Psoas muscle (tissue), 8 donors: ENCODE data around the gene OR12D1. TPM values are rescaled to one million over a fixed set of nuclear protein-coding genes. Genes with fewer than 3 reads are reported as not detected.

ENCODE experiments used
- ATAC-seq, 4 donors: fragments of 200-7000 bp; cut with Tn5 transposase; one replicate each; pipeline ENCODE4 v1.9.1; 2020; ENCODE audit warnings: moderate library complexity in 3 of 4, mild to moderate bottlenecking in 2 of 4
- DNase-seq, 2 donors: peaks; one replicate each; pipeline ENCODE4 v3.0.0-alpha.2; 2020
- H3K27ac ChIP-seq: fragments of 200-600 bp; one replicate; pipeline ENCODE4 v1.8.0; 2022
- H3K27me3 ChIP-seq, 3 donors: fragments of 200-600 bp in 1 of 3; one replicate each; pipeline versions ENCODE4 v1.6.1 to v1.8.0; 2013 to 2022; ENCODE audit warnings: low read length in 2 of 3, mild to moderate bottlenecking in 2 of 3, moderate library complexity in 1 of 3; ENCODE audit not compliant: insufficient read depth in 3 of 3
- H3K36me3 ChIP-seq, 2 donors: fragments of 200-600 bp in 1 of 2; one replicate each; pipeline versions ENCODE4 v1.6.1 to v1.8.0; 2013 to 2022; ENCODE audit warnings: low read depth in 1 of 2, mild to moderate bottlenecking in 1 of 2, moderate library complexity in 1 of 2; ENCODE audit not compliant: insufficient read depth in 1 of 2
- H3K4me1 ChIP-seq: fragments of 200-600 bp; one replicate; pipeline ENCODE4 v1.8.0; 2022
- H3K4me3 ChIP-seq: fragments of 200-600 bp; one replicate; pipeline ENCODE4 v1.8.0; 2022; ENCODE audit warnings: mild to moderate bottlenecking
- H3K9me3 ChIP-seq: fragments of 200-600 bp; one replicate; pipeline ENCODE4 v1.8.0; 2022
- WGBS, 3 donors: extraction: QIAGEN DNeasy Blood & Tissue Kit; methylation state at CpG; one replicate each; pipeline versions ENCODE4 v1.1.6 to v1.1.7; 2013; 5-methylcytosine and 5-hydroxymethylcytosine counted together
- intact Hi-C, 2 donors: fragments of 100-400 bp; cut with DNase I; formaldehyde crosslinking; loops; one replicate each; pipeline versions ENCODE4 v1.11.0 to v1.14.2; 2022
- long read RNA-seq, 2 donors: library from polyadenylated mRNA; unstranded; transcript quantifications; one replicate each; pipeline ENCODE4 v2.0.0, GENCODE V29; 2021
- polyA plus RNA-seq, 3 donors: library from polyadenylated mRNA; stranded (reverse); fragments of 200-250 nt; gene quantifications; one replicate each; pipeline ENCODE4 v1.2.3, GENCODE V29; 2013
- total RNA-seq, 4 donors: library from RNA; stranded (reverse); fragmentation: NEBNext Ultra II Directional in 2 of 4; extraction: Animal tissue kit (Norgen Biotek cat#: 25700) in 2 of 4; gene quantifications; one replicate each; pipeline versions ENCODE4 v1.2.1 to v1.2.4, GENCODE V29; 2021 to 2023
- TF ChIP-seq, protein P1 (sequence below): fragments of 200-600 bp; IDR thresholded peaks from one replicate; pipeline ENCODE4 v1.8.0; 2022; ENCODE audit warnings: antibody characterized with exemption
- donor health status: healthy with polysubstance abuse.
- donor health status: DM: no; HTN: no; CAD: no; lungs with moderate emphysema.
- donor health status: Bipolar disorder and iron deficiency.
- donor health status: healthy.
- donor health status: DM: yes; HTN: yes; CAD: no.
- donor health status: DM: no; HTN: no; CAD: no.
- donor health status: DM: no; HTN: no; CAD: no.
- donor health status: DM: yes; HTN: yes; CAD: no.

OR12D1 gene
- total RNA-seq: not detected
- polyA plus RNA-seq: not detected
- long read RNA-seq, donor 1: 0 reads
- long read RNA-seq, donor 2: 0 reads

DNA sequence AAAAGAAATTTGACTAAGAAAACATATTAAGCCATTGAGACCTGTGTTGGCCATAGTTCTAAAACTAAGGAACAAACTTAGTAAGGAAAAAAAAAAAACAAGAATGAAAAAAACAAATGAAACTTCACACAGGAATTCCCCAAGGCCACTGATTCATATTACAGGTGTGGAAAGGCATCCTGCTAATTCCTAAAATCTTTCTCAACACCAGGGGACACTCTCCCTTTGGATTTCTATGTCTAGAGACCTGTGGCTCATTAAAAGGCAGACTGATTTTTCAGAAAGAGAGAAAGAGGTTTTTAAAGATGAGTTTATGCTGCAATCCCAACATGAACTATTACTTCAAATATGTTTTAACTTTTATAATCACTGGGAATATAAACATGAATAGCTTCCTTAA is at the start of gene OR12D1:
Gene OR12D1, plus strand, starts transcription at position 341 of the 400 bp plus-strand sequence.
- Histone ChIP-seq H3K4me3 (no peak within 1 kb of the TSS), H3K4me1 (no peaks in the 10 kb centered on the region), H3K27ac (no peak within 1 kb of the TSS), H3K36me3 (no peaks in the 10 kb centered on the region), H3K9me3 (no peaks in the 10 kb centered on the region), H3K27me3 (no peaks in the 10 kb centered on the region)
- TF ChIP-seq, protein P1, sequence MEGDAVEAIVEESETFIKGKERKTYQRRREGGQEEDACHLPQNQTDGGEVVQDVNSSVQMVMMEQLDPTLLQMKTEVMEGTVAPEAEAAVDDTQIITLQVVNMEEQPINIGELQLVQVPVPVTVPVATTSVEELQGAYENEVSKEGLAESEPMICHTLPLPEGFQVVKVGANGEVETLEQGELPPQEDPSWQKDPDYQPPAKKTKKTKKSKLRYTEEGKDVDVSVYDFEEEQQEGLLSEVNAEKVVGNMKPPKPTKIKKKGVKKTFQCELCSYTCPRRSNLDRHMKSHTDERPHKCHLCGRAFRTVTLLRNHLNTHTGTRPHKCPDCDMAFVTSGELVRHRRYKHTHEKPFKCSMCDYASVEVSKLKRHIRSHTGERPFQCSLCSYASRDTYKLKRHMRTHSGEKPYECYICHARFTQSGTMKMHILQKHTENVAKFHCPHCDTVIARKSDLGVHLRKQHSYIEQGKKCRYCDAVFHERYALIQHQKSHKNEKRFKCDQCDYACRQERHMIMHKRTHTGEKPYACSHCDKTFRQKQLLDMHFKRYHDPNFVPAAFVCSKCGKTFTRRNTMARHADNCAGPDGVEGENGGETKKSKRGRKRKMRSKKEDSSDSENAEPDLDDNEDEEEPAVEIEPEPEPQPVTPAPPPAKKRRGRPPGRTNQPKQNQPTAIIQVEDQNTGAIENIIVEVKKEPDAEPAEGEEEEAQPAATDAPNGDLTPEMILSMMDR: no peak
- DNase-seq (no peak), ATAC-seq (no peak)
- intact Hi-C loops: no loop called here

DNA sequence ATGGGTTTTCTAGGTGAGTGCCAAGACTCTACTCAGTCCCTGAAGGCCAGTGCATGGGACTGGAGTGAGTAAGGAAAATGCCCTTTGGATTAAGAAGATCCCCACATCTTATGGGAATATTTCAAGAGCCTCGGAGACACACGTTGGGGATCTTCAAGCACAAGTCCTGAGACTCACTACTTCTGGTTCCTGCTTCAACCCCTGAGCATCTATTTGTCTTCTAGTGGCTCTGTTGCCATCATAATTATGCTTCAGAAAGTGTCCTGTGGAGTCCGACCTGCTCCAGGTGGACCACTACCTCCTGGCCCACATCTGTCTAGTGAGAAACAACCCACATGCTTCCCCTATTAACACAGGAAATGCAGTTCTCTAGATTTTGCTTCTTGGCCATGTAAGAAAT is 46.0 kb upstream of the OR12D1 start, which contains the start of gene OR5V1:
Gene OR5V1, minus strand, starts transcription at position 101 of the 400 bp plus-strand sequence. CDS start 12,670 bp downstream, outside the sequence.
- H3K27me3 ChIP-seq: no peaks in the 10 kb centered on the region
- intact Hi-C loops: no loop called here
- no peaks in the 10 kb centered on the region for H3K4me1 ChIP-seq
- H3K4me3 ChIP-seq: no peak within 1 kb of the TSS
- H3K9me3 ChIP-seq: no peaks in the 10 kb centered on the region
- WGBS, 3 donors: 74 to 83% (median 79%) methylated on average over 3 of the region's 3 CpGs
- ATAC-seq (no peak), DNase-seq (no peak)
- TF ChIP-seq, protein P1: no peak
- H3K36me3 ChIP-seq: no peaks in the 10 kb centered on the region
- no peak within 1 kb of the TSS for H3K27ac ChIP-seq

DNA sequence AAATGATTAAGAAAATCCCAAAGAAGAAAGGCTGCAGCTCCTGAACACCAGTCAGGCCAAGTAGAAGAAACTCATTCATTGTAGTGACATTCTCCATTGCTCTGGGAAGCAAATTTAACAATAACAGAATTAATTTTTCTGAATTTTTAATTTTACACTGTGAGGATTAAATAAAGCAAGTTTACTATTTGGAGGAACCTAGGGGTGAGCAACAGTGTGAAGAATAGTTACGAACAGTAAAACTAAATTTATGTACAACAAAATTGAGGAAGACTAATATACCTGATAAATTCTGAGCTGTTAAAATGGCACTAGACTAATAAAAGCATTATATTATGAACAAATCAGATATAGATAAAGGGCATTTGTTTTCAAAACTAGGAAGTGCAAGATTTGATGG is 39.5 kb upstream of the OR12D1 start, which contains the start of gene OR12D3:
Gene OR12D3, minus strand, starts transcription at position 101 of the 400 bp plus-strand sequence. Its CDS starts 4 bp downstream, at position 97.
- 86 to 92% (median 89%) methylated on average over 1 of the region's 1 CpG for WGBS, 3 donors
- TF ChIP-seq, protein P1: no peak
- ATAC-seq: no peak

DNA sequence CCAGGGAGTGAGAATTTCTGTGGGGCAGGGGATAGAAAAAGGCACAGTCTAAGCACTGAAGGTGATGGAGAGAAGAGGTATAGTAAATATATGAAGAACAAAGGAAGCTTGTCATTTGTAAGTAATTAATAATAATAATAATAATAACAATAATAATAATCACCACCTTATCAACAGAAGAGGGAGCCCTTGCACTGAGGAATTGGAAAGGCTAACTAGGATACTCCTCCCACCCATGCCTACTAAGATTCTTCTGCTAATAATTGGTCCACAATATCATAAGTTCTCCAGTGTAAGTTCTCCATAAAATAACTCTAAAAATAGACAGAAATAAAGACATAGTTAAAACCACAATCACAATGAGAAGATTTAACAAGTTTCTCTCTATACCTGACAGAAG is 38.7 kb upstream of the OR12D1 start:
- ATAC-seq (no peak), DNase-seq (no peak)
- Histone ChIP-seq H3K27me3 (no peaks in the 10 kb centered on the region), H3K27ac (no peak overlapping the region), H3K4me3 (no peak overlapping the region), H3K9me3 (no peaks in the 10 kb centered on the region), H3K4me1 (no peaks in the 10 kb centered on the region), H3K36me3 (no peaks in the 10 kb centered on the region)
- TF ChIP-seq, protein P1: no peak
- intact Hi-C loops: no loop called here

More for the DNA sequence above, 39.5 kb upstream of the OR12D1 start, which contains the start of gene OR12D3:
- Histone ChIP-seq H3K9me3 (no peaks in the 10 kb centered on the region), H3K4me1 (no peaks in the 10 kb centered on the region), H3K36me3 (no peaks in the 10 kb centered on the region), H3K4me3 (no peak within 1 kb of the TSS), H3K27me3 (no peaks in the 10 kb centered on the region), H3K27ac (no peak within 1 kb of the TSS)
- DNase-seq: no peak
- intact Hi-C loops: no loop called here

DNA sequence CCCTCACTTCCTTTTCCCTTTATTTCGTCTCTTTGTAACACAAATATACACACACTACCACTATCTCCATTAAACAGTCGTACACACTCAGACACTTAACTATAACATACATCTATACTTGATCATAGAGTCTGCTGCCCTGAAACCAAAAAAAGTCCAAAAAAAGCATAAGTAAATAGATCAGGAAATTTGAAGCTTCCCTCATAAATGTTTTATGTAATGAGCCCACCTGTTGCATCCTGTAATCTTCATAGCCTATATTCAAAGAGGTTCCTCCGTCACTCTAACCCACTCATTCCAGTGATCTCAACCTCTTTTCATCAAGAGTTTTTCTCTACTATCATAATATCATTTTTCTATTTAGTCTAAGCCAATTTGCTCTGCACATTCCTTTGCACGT is 26.2 kb upstream of the OR12D1 start:
- H3K27me3 ChIP-seq: no peaks in the 10 kb centered on the region
- WGBS, 3 donors: 36 to 71% (median 63%) methylated on average over 4 of the region's 4 CpGs
- no peaks in the 10 kb centered on the region for H3K9me3 ChIP-seq
- TF ChIP-seq, protein P1: no peak
- H3K36me3 ChIP-seq: no peaks in the 10 kb centered on the region
- no peak overlapping the region for H3K4me3 ChIP-seq
- intact Hi-C loops: no loop called here
- no peak for ATAC-seq
- H3K4me1 ChIP-seq: no peaks in the 10 kb centered on the region
- no peak overlapping the region for H3K27ac ChIP-seq
- DNase-seq: no peak
